HS-5 (cell line): ENCODE data around the gene KCNMA1.
"Not testable (repeated sequence)": the region's sequence is repeated elsewhere in the genome, so short reads cannot be mapped to it uniquely, and the experiment has no call there.

Experiments
- DNase-seq: peaks from one replicate; pipeline ENCODE4 v3.0.0-alpha.2; 2012; ENCODE audit warnings: low read depth

The KCNMA1 gene

DNA sequence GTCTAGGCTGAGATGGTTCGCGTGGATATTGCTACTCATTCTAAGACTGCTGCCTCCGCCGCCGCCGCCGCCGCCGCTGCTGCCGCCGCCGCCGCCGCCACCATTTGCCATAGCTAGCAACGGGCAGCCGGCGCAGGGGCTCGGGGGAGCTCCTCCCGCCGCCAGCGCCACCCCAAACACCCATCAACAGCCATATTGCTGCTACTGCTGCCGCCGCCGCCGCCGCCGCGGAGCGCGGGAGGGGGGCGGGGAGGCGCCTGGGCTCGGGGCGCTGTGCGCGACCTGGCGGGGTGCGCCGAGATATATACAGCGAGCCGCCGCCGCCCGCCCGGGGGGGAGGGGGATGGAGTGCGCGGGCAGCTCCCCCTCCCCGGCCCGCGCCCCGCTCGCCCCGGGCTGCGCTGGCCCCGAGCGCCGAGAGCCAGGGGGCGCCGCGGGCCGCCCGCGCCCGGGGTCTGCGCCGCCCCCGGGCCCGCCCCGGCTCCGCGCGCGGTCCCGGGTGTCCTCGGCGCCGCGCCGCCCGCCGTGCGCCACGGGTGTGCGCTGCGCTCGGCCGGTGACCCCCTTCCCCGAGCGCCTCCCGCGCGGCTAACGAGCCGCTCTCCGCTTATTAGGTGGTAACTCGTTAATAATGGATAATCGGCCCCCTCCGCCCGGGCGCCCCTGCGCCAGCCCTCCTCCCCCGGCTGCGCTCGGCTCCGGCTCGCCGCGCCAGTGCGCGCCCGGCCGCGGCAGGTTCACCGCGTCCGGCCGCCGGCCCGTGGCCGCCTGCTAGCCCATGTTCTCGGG lies at the start of gene KCNMA1:
Gene KCNMA1 (minus strand): TSS at position 277 of the 789 bp plus-strand sequence.
- no peak for DNase-seq

DNA sequence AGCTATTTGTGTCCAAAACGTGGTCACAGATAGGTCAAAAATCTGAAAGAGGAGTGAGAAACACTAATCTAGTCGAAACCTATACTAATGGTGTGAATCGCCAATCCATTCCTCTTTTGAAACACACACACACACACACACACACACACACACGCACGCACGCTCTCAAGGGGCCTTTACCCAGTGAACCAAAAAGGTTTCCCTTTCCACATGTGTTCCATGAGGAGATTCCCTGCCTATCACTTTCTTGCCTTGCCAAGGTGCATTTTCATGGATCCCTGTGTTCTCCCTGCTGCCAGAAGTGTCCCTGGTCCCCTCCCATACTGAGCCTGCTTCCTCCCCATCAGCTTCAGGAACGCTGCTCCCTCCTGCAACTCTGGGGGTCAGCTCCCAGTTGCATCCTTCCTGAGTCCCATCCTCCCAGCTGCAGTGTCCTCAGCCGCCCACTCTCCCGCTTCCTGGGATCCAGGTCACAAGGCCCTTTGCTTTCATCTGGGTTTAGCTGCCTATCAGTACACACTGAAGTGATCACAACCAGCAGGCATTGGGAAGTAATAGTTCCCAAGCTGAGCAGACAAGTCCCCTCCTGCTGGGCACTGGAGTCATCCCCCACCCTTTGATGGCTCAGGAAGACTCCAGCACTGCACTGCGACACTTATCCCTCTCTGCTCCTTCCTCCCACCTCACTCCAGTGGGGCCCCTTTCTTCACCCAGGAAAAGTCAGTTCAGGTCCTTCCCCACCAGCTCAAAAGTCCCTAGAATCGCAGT lies 49.2 kb upstream of the KCNMA1 start:
- DNase-seq = no peak

DNA sequence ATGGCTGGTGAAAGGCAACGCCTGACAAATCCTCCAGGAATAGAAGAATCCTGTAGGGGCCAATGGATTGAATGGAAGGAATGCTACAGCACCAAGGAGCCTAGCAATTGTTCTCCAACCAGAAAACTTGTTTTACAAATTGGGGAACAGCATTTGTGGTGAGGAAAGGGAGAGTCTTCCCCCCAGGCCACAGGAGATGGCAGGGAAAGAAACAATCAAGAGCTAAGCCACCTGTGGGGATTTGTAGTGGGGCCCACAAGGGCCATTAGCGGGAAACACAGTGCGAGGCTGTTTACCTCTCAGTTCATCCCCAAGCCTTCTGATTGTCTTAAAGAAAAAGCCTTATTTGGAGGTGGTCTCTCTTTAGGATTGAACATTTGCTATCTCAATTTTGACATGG lies 48.5 kb upstream of the KCNMA1 start:
- no peak for DNase-seq

DNA sequence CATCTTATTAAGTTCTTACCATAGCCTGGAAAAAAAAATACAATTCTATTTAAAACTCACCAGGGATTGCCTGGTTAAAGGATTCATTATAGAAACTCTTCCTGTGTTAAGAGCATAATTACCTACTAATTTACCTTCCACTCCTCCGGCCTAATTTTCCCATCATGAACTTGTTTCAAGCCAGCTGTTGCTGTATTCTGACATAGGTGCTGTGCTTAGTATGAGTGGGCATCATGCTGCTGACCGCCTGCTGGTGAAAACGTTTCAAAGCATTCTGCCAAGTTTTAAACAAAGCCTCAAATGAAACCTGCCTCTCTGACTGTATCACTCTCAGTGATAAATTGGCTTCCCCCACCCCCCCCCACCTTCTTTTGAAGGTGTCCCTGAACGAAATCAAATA lies 47.8 kb upstream of the KCNMA1 start:
- DNase-seq = no peak

DNA sequence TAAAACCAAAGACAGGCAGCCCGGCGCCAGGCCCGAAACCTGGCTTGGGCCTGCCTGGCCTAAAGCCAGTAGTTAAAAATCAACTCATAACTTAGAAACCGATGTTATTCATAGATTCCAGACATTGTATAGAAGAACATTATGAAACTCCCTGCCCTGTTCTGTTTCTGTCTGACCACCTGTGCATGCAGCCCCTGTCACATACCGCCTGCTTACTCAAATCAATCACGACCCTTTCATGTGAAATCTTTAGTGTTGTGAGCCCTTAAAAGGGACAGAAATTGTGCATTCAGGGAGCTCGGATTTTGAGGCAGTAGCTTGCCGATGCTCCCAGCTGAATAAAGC lies 45.5 kb upstream of the KCNMA1 start:
- DNase-seq = not testable (repeated sequence)

DNA sequence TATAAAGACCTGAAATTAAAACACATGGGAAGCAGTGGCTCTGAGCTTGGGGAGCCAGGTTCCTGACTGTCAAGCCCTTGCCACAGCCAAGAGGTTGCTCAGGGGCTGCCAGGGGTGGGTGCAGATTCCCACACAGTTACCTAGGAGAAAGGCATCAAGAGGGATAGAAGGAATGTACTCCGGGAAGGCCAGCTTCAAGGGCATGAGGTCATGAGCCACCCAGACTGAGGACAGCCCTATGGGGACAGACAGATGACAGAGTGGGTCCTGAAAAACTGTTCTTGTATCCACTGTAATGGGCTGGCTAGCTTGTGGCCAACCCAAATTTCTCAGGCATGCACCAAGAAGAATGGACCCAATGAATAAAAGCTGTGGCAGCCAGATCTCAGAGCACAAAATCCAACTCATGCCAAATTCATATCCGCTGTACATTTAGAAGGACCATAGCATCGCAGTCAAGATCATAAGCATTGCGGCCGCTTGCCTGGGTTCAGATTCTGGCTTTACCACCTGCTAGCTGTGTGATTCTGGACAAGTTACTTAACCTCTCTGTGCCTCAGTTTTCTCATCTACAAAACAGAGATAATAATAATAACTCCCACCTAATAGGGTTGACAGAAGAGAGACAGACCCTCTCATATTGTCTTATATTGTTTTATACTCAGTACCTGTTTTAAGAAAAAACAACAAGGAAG lies 44.9 kb upstream of the KCNMA1 start:
- DNase-seq = no peak

DNA sequence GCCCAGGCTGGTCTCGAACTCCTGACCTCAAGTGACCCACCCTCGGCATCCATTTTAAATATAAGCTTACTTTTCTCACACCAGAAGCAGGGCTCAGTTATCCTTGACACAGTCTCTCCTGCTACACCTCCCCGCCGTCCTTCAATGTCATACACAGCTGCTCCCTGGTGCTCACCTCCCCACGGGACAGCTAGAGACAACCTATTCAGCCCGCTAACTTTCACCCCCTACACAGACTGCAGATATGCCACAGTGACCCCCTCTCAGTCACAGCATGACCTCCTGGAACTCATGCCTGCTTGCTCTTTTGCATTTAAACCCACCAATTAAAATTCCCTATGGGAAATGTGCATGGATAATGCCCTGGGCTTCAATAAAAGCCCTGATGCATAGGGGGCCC lies 44.2 kb upstream of the KCNMA1 start:
- no peak for DNase-seq

DNA sequence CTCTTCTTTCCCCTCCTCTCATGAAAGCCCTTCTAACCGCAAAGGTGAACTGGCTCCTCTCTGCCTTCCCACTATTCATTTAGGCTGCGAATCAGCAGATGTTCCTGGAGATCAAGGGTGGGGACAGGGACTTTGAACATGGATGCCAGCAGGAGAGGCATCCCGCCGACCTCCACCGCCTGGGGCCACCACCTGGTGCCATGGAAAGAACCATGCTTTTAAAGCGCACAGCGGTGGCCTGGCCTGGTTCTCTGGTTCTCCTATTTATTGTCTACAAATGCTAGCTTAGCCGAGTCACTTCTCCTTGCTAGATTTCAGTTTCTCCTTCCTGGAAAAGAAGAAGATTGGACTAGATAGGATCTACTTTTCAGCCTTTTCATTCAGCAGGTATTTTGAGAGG lies 43.2 kb upstream of the KCNMA1 start:
- no peak for DNase-seq

DNA sequence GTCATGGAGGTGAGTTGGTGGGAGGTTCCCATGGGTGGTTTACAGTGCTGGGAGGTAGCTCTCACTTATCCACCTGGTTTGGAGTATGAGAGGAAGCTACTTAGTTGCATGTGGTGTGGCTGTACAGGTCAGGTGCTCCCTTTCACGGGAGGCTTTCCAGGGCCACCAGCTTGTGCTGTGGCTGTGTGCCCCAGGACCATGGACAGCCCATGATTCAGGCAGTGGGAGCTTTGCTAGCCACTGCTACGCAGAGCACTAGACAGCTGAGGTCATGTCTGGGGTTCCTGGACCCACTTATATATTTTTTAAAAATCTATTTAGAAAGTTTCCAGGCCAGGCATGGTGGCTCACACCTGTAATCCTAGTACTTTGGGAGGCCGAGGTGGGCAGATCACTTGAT lies 42.5 kb upstream of the KCNMA1 start:
- no peak for DNase-seq

DNA sequence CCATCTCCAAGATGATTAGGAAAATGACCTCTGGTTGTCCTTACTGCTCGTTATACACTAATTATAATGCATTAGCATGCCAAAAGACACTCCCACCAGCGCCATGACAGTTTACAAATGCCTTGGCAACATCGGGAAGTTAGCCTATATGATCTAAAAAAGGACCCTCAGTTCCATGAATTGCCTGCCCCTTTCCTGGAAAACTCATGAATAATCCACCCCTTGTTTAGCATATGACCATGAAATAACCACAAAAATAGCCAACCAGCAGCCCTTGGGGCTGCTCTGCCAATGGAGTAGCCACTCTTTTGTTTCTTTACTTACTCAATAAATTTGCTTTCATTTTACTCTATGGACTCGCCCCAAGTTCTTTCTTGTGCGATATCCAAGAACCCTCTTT lies 41.6 kb upstream of the KCNMA1 start:
- DNase-seq = no peak

DNA sequence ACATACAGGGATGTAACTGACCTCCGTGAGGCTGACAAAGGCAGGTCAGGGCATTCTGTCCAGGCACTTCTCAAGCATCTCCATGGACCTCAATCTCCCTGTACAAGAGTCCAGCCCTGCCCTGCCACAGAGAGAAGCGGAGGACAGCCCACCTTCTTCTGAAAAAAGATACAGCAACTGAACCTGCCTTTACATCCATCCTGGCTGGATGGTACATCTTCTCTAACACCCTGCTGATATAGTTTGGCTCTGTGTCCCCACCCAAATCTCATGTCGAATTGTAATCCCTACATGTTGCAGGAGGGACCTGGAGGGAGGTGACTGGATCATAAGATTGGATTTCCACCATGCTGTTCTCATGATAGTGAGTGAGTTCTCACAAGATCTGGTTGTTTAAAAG lies 40.5 kb upstream of the KCNMA1 start:
- DNase-seq = no peak

DNA sequence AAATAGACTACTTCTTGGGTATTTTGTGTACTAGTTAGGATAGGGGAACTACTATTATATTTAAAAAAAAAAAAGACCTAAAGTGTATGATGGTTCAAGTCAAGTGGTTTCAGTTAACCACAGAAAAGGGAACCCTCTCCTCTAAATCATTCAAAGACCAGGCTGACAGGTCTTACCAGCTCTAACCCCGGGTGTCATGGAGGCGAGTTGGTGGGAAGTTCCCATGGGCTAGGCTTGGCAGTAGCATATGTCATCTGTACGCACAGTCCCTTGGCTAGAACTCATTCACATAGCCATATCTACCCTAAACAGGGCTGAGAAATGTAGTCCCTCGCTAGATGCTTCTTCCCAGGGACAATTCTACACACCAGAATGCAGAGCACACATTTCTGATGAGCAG lies 37.7 kb upstream of the KCNMA1 start:
- no peak for DNase-seq

DNA sequence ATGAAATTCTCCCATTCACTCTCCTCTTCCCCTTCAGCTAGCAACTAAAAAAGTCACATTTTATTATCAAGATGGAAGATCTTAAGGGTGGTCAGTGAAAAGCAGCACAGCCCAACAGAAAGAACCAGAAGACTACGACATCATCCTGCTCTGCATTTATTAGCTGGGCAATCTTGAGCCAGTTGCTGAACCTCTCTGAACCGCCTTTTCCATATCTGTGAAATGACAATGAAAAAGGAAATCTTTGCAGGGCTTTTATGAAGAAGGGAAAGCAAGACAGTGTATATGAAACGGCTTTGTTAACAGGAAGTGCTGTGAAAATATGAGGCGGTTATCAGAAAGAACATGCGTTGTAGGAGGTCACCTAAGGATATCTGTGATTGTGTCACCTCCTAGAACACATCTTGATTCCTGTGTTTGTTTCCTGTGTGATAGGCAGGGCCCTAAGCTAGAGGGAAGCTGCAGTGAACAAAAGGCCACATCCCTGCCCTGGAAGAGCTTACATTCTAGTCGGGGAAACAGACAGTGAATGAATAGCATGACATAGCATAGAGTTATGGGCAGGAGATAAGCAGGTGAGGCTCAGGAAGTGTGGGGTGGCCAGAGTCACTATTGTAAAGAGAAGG lies 36.0 kb upstream of the KCNMA1 start:
- DNase-seq = no peak

DNA sequence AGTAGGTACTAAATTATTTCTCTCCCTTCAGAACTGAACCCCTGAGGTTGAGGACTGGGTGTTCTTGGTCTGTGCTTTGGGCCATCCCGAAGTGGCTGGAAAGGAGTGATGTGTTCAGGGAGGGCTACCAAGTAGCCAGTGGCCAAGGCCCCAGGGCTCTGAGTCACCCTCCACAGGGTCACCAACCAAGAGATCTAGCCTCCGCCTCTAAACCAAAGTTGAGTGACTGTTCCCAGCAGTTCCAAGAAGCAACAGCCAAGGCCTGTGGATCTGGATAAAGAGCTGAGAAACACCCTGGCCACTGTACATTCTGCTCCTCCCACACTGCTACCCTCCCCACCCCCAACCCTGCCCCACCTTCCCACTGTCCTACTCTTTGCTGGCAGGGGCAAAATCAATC lies 35.5 kb upstream of the KCNMA1 start:
- DNase-seq = no peak

DNA sequence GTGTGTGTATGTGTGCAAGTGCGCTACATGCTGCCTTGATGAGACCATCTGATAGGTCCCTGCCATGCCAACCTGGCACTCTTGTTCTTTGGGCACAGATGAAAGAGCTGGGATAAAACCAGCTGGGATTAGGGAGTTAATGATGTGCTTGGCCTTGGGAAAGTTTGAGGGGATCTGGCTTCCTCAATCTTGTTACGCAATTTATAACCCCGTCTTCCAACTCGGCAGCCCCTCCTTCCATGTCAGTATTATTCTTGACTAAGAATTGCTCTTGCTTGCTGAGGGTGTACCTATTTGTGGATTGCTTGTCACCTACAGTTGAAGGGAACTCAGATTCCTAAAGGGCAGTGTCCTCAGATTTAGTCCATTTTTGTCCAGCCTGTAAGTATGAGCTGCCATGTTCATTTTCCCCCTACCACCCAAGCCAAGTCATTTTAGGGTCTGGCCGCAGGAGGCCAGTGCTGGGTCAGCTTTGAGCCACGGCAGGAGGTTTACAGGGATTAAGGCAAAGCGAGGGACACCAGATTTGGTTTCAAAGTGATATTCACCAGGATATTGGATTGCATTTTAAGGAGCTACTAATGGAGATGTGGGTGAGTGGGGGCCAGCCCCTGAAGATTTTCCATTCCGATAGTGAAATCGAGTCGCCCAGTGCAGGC lies 34.1 kb upstream of the KCNMA1 start:
- DNase-seq = no peak

DNA sequence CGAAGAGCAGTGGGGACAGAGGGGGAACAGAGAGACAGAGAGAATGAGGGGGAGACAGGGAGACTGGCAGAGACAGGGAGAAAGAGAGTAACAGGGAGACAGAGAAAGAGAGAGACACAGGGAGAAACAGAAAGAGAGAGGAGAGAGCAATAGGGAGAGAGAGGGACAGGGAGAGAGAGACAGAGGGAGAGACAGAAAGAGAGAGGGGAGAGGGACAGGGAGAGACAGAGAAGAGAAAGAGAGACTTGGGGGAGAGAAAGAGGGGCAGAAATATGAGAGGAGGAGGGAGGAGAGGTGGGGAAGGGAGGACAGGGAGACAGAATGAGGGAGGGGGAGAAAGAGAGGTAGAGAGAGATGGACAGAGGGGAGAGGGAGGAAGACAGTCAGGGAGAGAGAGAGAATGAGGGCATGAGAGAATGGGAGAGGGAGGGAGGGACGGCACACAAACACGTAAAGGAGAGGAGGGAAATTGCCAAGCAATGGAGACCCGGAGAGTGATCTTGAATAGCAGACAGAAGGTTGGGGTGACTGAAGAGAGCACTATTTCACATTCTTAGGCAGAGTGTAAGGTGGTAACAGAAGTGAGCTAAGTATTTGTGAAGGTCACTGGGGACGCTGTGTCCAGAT lies 33.3 kb upstream of the KCNMA1 start:
- no peak for DNase-seq

DNA sequence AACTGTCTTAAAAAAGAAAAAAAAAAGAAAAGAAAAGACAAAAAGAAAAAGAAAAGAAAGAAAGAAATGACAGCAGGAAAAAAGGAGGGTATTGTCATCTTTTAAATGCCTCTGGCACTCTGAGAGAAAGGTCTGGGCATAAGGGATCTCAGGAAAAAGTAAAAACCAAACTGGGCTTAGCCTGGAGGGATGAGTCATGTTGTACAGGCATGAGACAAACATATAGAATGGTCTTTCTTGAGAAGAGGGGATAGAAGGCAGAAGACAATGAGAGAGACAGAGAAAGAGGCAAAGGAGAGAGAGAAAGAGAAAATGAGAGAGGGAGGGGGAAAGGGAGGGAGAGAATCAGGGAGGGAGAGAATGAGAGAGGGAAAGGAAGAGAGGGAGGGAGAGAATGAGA lies 32.3 kb upstream of the KCNMA1 start:
- DNase-seq = no peak

DNA sequence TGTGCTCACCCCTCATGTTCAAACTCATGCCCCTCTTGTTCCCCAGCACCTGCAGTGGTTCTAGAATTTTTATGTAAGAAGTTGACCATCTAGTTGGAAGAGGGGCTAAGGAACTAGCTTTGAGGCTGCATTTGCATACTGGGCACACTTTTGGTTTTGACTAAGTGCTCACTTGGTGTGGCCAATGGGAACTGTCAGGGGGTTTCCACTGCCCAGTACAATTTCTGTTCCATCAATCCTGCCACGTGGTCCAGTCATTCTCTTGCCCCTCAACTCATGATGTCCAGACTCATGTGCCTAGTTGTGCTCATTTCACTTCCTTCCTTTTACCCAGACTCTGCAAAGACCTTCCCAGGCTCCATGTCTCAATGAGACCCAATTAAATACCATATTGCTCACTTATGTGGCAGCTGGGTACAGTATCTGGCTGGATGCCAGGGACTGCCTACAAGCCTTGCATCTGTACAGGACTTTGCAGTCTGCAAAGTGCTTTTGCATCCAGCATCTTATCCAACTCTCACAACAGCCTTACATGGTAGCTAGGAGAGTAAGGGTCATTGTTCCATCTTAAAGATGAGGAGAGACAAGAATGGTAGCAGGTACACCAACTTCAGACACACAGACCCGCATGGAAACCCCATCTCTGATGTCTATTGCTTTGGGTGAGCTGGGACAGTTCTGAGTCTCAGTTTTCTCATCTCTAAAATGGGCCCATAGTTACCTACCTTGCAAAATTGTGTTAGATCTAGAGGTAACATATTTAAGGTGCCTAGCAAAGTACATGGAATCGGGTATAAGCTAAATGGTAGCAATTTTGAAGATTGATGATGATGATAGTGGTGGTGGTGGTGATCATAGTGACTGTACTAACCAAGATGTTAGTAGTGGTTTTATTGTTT lies 30.1 kb upstream of the KCNMA1 start:
- no peak for DNase-seq

DNA sequence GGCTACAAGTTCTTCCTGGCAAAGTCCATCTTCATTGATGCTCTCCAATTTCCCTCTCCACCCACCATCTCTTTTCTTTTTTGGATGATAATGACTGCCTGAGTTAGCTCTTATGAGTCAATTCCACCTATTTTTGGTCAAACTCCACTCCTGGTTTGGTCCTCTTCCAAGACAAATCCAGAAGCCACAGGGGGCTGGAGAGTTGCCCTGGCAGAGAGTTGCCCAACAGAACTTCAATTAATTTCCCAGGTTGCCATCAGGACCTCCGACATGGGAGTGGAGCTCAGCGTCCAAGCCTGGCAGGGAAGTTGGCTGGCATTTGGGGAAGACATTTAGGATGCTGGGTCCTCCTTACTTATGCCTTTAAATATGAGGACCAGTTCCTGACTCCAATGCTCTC lies 29.2 kb upstream of the KCNMA1 start:
- DNase-seq = no peak

DNA sequence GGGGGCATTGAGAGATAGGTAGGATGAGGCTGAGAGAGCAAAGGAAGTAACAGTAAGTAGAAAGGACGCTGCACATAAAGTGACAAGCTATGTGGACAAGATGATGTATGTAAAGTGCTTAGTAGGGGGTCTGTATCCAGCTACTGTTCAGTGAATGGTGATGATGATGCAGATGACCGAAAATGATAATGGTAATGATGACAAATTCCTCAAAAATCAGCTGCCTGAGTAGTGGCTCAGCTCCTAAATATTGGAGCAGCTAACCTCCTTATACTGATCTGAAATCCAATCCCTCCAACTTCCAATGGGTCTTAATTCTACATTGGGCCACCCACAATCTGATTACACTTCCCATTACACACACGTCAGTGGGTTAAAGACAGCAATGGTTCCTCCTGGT lies 27.1 kb upstream of the KCNMA1 start:
- no peak for DNase-seq

DNA sequence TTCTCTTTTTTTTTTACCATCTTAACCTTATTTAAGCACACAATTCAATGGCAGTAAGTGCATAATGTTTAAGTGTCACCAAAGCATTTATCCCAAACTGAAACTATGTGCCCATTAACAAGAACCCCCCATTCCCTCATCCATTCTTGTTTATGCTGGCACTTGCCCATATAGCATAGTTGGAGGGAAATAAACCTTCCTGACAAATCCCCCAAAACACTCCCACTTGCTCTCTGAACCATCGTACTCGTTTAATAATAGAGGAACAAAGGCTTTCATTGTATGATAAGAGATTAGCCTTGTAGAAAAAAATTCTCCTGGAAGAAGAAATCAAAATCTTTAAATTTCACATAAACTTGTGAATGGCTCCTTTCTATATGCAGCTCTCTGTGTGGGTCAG lies 26.4 kb upstream of the KCNMA1 start:
- no peak for DNase-seq
